H9 (cell line): ENCODE measurements around the gene ZC3HAV1. TPM values are rescaled to one million over a fixed set of nuclear protein-coding genes. Genes with fewer than 3 reads are reported as not detected.

Experiments
- DNase-seq: peaks from one replicate; pipeline ENCODE4 v3.0.0-alpha.2; 2017
- H2AFZ ChIP-seq: one replicate; pipeline ENCODE4 v1.6.1; 2013; ENCODE audit warnings: mild to moderate bottlenecking, low read length, control low read depth, moderate library complexity
- H2AK5ac ChIP-seq: 2 replicates; pipeline ENCODE4 v1.6.1; 2013; ENCODE audit warnings: low read length, control low read depth, mixed read lengths; ENCODE audit not compliant: insufficient read length
- H2BK120ac ChIP-seq: one replicate; pipeline ENCODE4 v1.6.1; 2013; ENCODE audit warnings: low read depth, mild to moderate bottlenecking, low read length, control low read depth, inconsistent platforms; ENCODE audit not compliant: poor library complexity, severe bottlenecking
- H2BK12ac ChIP-seq: 2 replicates; pipeline ENCODE4 v1.6.1; 2013; ENCODE audit warnings: low read length, control low read depth, mixed read lengths, low read depth; ENCODE audit not compliant: insufficient read length
- H2BK15ac ChIP-seq: 2 replicates; pipeline ENCODE4 v1.6.1; 2013; ENCODE audit warnings: low read depth, low read length, control low read depth
- H2BK20ac ChIP-seq: one replicate; pipeline ENCODE4 v1.6.1; 2013; ENCODE audit warnings: low read depth, mild to moderate bottlenecking, low read length, control low read depth, inconsistent platforms; ENCODE audit not compliant: poor library complexity, severe bottlenecking
- H2BK5ac ChIP-seq: 2 replicates; pipeline ENCODE4 v1.6.1; 2013; ENCODE audit warnings: low read length, control low read depth, mixed read lengths; ENCODE audit not compliant: insufficient read length
- H3K14ac ChIP-seq: 2 replicates; pipeline ENCODE4 v1.6.1; 2013; ENCODE audit warnings: low read length, control low read depth; ENCODE audit not compliant: insufficient read depth
- H3K18ac ChIP-seq: 2 replicates; pipeline ENCODE4 v1.6.1; 2013; ENCODE audit warnings: low read depth, mild to moderate bottlenecking, mixed read lengths, low read length, control low read depth; ENCODE audit not compliant: insufficient read length
- H3K23ac ChIP-seq: 2 replicates; pipeline ENCODE4 v1.6.1; 2013; ENCODE audit warnings: low read length, control low read depth, mixed read lengths, low read depth; ENCODE audit not compliant: insufficient read length
- H3K23me2 ChIP-seq: 2 replicates; pipeline ENCODE4 v1.6.1; 2013; ENCODE audit warnings: low read depth, mild to moderate bottlenecking, mixed read lengths, low read length, control low read depth; ENCODE audit not compliant: insufficient read length, poor library complexity, severe bottlenecking
- H3K27ac ChIP-seq: 2 replicates; pipeline ENCODE4 v1.5.1; 2013; ENCODE audit warnings: low read length, control low read depth, mixed read lengths, low read depth; ENCODE audit not compliant: insufficient read length
- H3K27me3 ChIP-seq: 2 replicates; pipeline ENCODE4 v1.6.1; 2013; ENCODE audit warnings: low read length, control low read depth, inconsistent platforms; ENCODE audit not compliant: insufficient read depth
- H3K4ac ChIP-seq: 2 replicates; pipeline ENCODE4 v1.6.1; 2013; ENCODE audit warnings: low read depth, mild to moderate bottlenecking, control low read depth, inconsistent platforms, low read length, moderate library complexity
- H3K4me1 ChIP-seq: 2 replicates; pipeline ENCODE4 v1.6.1; 2013; ENCODE audit warnings: low read length, control low read depth, inconsistent platforms; ENCODE audit not compliant: insufficient read depth
- H3K4me2 ChIP-seq: 2 replicates; pipeline ENCODE4 v1.6.1; 2013; ENCODE audit warnings: low read length, control low read depth, mixed read lengths; ENCODE audit not compliant: insufficient read length, insufficient read depth
- H3K56ac ChIP-seq: 2 replicates; pipeline ENCODE4 v1.6.1; 2013; ENCODE audit warnings: low read depth, mild to moderate bottlenecking, mixed read lengths, low read length, control low read depth; ENCODE audit not compliant: insufficient read length
- H3K79me1 ChIP-seq: 2 replicates; pipeline ENCODE4 v1.6.1; 2013; ENCODE audit warnings: low read depth, mild to moderate bottlenecking, moderate library complexity, low read length, control low read depth, inconsistent platforms; ENCODE audit not compliant: insufficient read depth, poor library complexity, severe bottlenecking
- H3K79me2 ChIP-seq: 2 replicates; pipeline ENCODE4 v1.6.1; 2013; ENCODE audit warnings: low read length, control low read depth, inconsistent platforms; ENCODE audit not compliant: insufficient read depth
- H3K9ac ChIP-seq: 2 replicates; pipeline ENCODE4 v1.6.1; 2013; ENCODE audit warnings: low read length, control low read depth, mixed read lengths; ENCODE audit not compliant: insufficient read length; ENCODE audit errors: extremely low read depth
- H3K9me3 ChIP-seq: one replicate; pipeline ENCODE4 v1.6.1; 2013; ENCODE audit warnings: low read depth, low read length, inconsistent platforms; ENCODE audit not compliant: control insufficient read depth
- H3T11ph ChIP-seq: one replicate; pipeline ENCODE4 v1.6.1; 2013; ENCODE audit warnings: mild to moderate bottlenecking, low read length, control low read depth, inconsistent platforms
- H4K20me1 ChIP-seq: one replicate; pipeline ENCODE4 v1.6.1; 2013; ENCODE audit not compliant: control insufficient read depth, insufficient read length, insufficient read depth
- H4K5ac ChIP-seq: 2 replicates; pipeline ENCODE4 v1.6.1; 2013; ENCODE audit warnings: low read depth, mild to moderate bottlenecking, mixed read lengths, low read length, control low read depth; ENCODE audit not compliant: insufficient read length
- H4K8ac ChIP-seq: replicated peaks from 2 replicates; pipeline ENCODE4 v1.6.1; 2013; ENCODE audit warnings: low read length, control low read depth, mixed read lengths, low read depth; ENCODE audit not compliant: insufficient read length
- H4K91ac ChIP-seq: 2 replicates; pipeline ENCODE4 v1.6.1; 2013; ENCODE audit warnings: low read depth, mild to moderate bottlenecking, moderate library complexity, mixed read lengths, low read length, control low read depth; ENCODE audit not compliant: insufficient read length
- H3K27ac Mint-ChIP-seq, 3 experiments: 2 replicates in 2 of 3; 3 replicates in 1 of 3; pipeline ENCODE4 v1.8.0; 2020 to 2021; ENCODE audit warnings: mixed read lengths in 3 of 3, mild to moderate bottlenecking in 1 of 3, moderate library complexity in 1 of 3
- H3K27me3 Mint-ChIP-seq: 2 replicates; pipeline ENCODE4 v1.8.0; 2021; ENCODE audit warnings: low read depth, mild to moderate bottlenecking, moderate library complexity, mixed read lengths
- H3K36me3 Mint-ChIP-seq, 3 experiments: 2 replicates in 2 of 3; 3 replicates in 1 of 3; pipeline ENCODE4 v1.8.0; 2020 to 2021; ENCODE audit warnings: low read depth in 3 of 3, mixed read lengths in 3 of 3; ENCODE audit not compliant: insufficient read depth in 1 of 3
- H3K4me1 Mint-ChIP-seq, 2 experiments: 2 replicates each; pipeline ENCODE4 v1.8.0; 2020; ENCODE audit warnings: mixed read lengths in 2 of 2
- H3K4me3 Mint-ChIP-seq, 2 experiments: 2 replicates in 1 of 2; 3 replicates in 1 of 2; pipeline ENCODE4 v1.8.0; 2020 to 2021; ENCODE audit warnings: mild to moderate bottlenecking in 2 of 2, mixed read lengths in 2 of 2, moderate library complexity in 1 of 2
- H3K9me3 Mint-ChIP-seq, 2 experiments: 2 replicates in 1 of 2; 3 replicates in 1 of 2; pipeline ENCODE4 v1.8.0; 2020; ENCODE audit warnings: mild to moderate bottlenecking in 2 of 2, mixed read lengths in 2 of 2, moderate library complexity in 1 of 2
- CTCF ChIP-seq: fragments of 200-600 bp; sonication (generic); conservative IDR thresholded peaks from 3 replicates; pipeline ENCODE4 v1.8.0; 2021; ENCODE audit warnings: antibody characterized with exemption, mild to moderate bottlenecking
- WGBS: extraction: QIAGEN DNeasy Blood & Tissue Kit; methylation state at CpG from one replicate; pipeline ENCODE4 v1.1.7; 2013; ENCODE audit warnings: missing lambda C conversion rate, low lambda C conversion rate, mixed read lengths; ENCODE audit not compliant: insufficient read length; ENCODE audit errors: extremely low coverage; 5-methylcytosine and 5-hydroxymethylcytosine counted together
- total RNA-seq: library from RNA; stranded (reverse); gene quantifications from 2 replicates; pipeline ENCODE4 v1.2.1, GENCODE V29; 2021

The ZC3HAV1 gene
- total RNA-seq, 1 experiment from 2014 or later, result 32.8 TPM

- Histone ChIP-seq H3K27ac (no peak overlapping the region), H3K56ac (no peak overlapping the region), H2AFZ (no peak overlapping the region), H2BK120ac (no peak overlapping the region), H3T11ph (no peak overlapping the region), H3K9ac (no peak overlapping the region), H3K9me3 (no peaks in the 10 kb centered on the region), H3K23ac (no peak overlapping the region), H4K91ac (no peak overlapping the region), H3K79me2 (no peaks in the 10 kb centered on the region), H3K23me2 (no peaks in the 10 kb centered on the region), H3K79me1 (no peaks in the 10 kb centered on the region), H3K14ac (no peak overlapping the region), H4K8ac (no peak overlapping the region), H3K4me2 (no peak overlapping the region), H2BK12ac (no peak overlapping the region), H3K27me3 (no peaks in the 10 kb centered on the region), H4K5ac (no peak overlapping the region), H2BK15ac (no peak overlapping the region), H3K4ac (no peak overlapping the region), H2BK20ac (no peak overlapping the region), H2AK5ac (no peak overlapping the region), H2BK5ac (no peak overlapping the region), H3K4me1 (peaks cover 4% of the 10 kb centered on the region; the same call in 1 of the 2 replicates), H3K18ac (no peak overlapping the region), H4K20me1 (no peaks in the 10 kb centered on the region)
- no CpG with 5 or more reads among the region's 4 CpGs for WGBS
- no peak overlapping the region for H3K4me3 Mint-ChIP-seq
- TF ChIP-seq CTCF, result no peak
- peaks cover 6 to 15% of the 10 kb centered on the region in 2 experiments for H3K4me1 Mint-ChIP-seq
- DNase-seq, result no peak
- peaks cover 20% of the 10 kb centered on the region for H3K27me3 Mint-ChIP-seq
- H3K36me3 Mint-ChIP-seq, result no peaks in the 10 kb centered on the region
- no peak overlapping the region for H3K27ac Mint-ChIP-seq
- no peaks in the 10 kb centered on the region for H3K9me3 Mint-ChIP-seq
Observed at GRCh38 chr7:139127648-139128047, 18.1 kb upstream of the ZC3HAV1 start.
